Neural crest cell (in vitro differentiated cells): Measurements from ENCODE around the gene CCDC14. TPM values are rescaled to one million over a fixed set of nuclear protein-coding genes. Genes with fewer than 3 reads are reported as not detected.

Experiments used
- DNase-seq: peaks from one replicate; pipeline ENCODE4 v3.0.0; 2021; ENCODE audit warnings: low read depth, mixed read lengths, low spot score
- H3K27ac Mint-ChIP-seq: one replicate; pipeline ENCODE4 v1.8.0; 2021; ENCODE audit warnings: mild to moderate bottlenecking, mixed read lengths; ENCODE audit not compliant: unreplicated experiment
- H3K27me3 Mint-ChIP-seq: 2 replicates; pipeline ENCODE4 v1.8.0; 2021; ENCODE audit warnings: low read depth, mild to moderate bottlenecking, mixed read lengths
- H3K36me3 Mint-ChIP-seq: 2 replicates; pipeline ENCODE4 v1.8.0; 2021; ENCODE audit warnings: low read depth, mild to moderate bottlenecking, mixed read lengths
- H3K4me1 Mint-ChIP-seq: 2 replicates; pipeline ENCODE4 v1.8.0; 2021; ENCODE audit warnings: mixed read lengths
- H3K4me3 Mint-ChIP-seq: one replicate; pipeline ENCODE4 v1.8.0; 2021; ENCODE audit warnings: mild to moderate bottlenecking, mixed read lengths
- H3K9me3 Mint-ChIP-seq: 2 replicates; pipeline ENCODE4 v1.8.0; 2021; ENCODE audit warnings: mixed read lengths
- CTCF ChIP-seq: fragments of 200-600 bp; sonication (generic); conservative IDR thresholded peaks from 2 replicates; pipeline ENCODE4 v1.5.0; 2021; ENCODE audit warnings: antibody characterized with exemption, mild to moderate bottlenecking
- total RNA-seq: library from RNA; stranded (reverse); gene quantifications from 2 replicates; pipeline ENCODE4 v1.2.1, GENCODE V29; 2021

The CCDC14 gene
- total RNA-seq, 1 donor from 2014 or later, result 117 TPM

DNA sequence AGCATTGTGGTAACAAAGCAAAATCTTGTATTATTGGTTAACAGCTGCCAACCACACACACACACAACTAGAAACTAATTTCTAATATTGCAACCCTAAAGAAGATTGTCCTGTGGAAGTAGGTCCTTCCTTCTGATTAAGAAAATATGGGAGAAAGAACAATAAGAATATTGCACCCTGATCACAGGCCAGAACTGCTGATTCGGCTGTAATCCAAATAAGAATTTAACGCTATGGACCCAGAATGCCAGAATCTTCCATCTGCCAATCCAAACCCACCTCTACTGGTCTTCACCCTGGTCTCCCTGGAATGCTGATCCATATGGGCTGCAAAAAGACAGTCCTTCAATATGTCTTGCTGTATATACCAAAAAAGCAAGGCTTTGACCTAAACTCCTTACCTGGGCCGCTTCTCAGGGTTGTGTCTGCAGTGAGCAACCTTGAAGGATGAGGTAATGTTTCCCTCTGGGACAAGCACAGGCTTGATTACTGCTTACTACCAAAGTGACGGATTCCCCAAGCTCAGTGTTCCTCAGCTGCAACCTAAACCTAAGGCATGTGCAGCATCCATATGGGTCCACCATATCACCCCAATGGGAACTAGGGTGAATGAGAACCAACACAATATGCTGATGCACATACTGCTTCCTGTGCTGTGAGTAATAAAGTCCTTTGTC is 8.0 kb downstream of the CCDC14 start:
- Mint-ChIP-seq H3K9me3 (no peaks in the 10 kb centered on the region), H3K27ac (no peak overlapping the region), H3K4me1 (peaks cover 3% of the 10 kb centered on the region), H3K4me3 (no peak overlapping the region), H3K36me3 (peaks cover 24% of the 10 kb centered on the region), H3K27me3 (no peaks in the 10 kb centered on the region)
- DNase-seq, result no peak
- TF ChIP-seq CTCF, result no peak

DNA sequence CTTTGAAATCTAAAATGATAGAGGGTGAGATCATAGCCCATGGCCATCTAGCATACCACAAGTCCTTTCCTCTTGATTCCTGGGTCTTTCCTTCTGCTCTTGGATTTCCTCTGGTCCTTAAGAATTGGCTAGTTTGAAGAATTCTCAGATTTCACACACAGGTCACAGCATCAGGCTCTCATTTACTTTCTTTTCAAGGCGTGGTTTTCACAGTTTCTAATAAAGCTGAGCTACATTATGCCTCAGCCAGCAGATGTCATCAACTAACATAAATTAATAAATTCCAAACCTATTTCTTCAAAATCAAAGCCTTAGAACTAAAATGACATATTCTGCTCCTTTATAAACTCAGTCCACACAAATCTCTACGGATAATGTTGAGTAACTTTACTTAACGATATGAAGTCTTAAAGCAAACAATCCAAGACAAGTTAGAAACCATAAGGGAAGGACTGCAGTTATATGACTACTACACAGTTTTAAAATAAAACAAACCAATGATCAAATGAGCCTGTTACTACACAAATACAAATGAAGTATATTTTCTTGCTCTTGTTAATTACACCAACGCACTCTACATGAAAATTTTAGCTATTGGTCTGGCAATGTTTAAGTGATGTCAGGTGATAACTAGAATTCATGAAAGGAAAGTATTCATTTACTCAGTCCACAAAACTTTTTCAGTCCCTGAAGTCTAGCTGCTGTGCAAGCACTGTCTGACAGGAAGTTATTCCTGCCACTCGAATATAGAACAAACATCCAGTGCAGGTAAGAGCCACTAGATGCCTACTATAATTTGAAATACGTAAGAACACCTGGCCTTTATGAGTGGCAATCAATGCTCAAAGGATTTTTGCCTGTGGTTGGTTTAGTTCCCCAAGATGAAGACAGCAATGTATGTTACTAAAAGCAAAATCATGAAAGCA is 9.2 kb downstream of the CCDC14 start:
- Mint-ChIP-seq H3K27me3 (no peaks in the 10 kb centered on the region), H3K9me3 (no peaks in the 10 kb centered on the region), H3K4me1 (no peaks in the 10 kb centered on the region), H3K27ac (no peak overlapping the region), H3K36me3 (peaks cover 25% of the 10 kb centered on the region), H3K4me3 (no peak overlapping the region)
- DNase-seq, result no peak
- no peak for TF ChIP-seq CTCF

- DNase-seq, result no peak
- Mint-ChIP-seq H3K27ac (no peak overlapping the region), H3K4me1 (no peaks in the 10 kb centered on the region), H3K27me3 (no peaks in the 10 kb centered on the region), H3K36me3 (peaks cover 24% of the 10 kb centered on the region), H3K4me3 (no peak overlapping the region), H3K9me3 (no peaks in the 10 kb centered on the region)
- no peak for TF ChIP-seq CTCF
Measured at GRCh38 chr3:123949641-123950040, 11.4 kb downstream of the CCDC14 start.

DNA sequence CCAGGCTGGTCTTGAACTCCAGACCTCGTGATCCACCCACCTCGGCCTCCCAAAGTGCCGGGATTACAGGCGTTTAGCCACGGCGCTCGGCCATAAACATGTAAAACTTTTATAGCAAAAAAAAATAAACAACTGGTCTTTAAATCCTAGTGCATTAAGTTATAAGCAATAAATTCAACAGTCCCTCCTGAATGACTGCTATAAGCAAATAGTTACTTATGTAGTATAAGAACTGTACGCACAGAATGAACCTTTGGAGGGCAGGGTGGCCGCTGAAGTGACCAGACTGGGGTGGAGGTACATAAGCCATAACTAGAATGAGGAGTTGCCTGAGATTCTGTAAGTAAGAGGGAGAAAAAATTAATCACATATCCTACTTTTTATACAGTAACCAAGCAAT is 12.6 kb downstream of the CCDC14 start:
- H3K27me3 Mint-ChIP-seq, result no peaks in the 10 kb centered on the region
- H3K4me1 Mint-ChIP-seq, result no peaks in the 10 kb centered on the region
- no peak overlapping the region for H3K27ac Mint-ChIP-seq
- H3K9me3 Mint-ChIP-seq, result no peaks in the 10 kb centered on the region
- H3K4me3 Mint-ChIP-seq, result no peak overlapping the region
- TF ChIP-seq CTCF, result no peak
- H3K36me3 Mint-ChIP-seq, result peaks cover 29% of the 10 kb centered on the region
- DNase-seq, result no peak

DNA sequence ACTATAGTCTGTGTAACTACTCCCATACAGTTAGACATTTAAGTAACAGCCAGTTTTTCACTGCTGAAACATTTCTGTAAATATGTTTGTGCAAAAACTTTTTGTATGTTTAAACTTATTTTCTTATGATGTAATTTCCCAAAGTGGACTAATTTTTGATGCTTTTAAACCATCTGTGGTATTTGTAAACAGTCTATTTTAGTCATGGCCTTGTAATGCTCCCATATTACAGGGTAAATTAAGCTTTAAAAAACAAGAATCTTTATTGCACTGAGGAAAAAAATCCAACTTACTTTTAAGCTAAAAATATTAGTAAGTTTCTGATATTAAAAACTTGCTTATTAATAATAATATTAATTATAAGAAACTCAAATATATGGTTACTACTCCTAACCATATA is 13.5 kb downstream of the CCDC14 start:
- Mint-ChIP-seq H3K27me3 (no peaks in the 10 kb centered on the region), H3K27ac (no peak overlapping the region), H3K4me1 (no peaks in the 10 kb centered on the region), H3K36me3 (peaks cover 27% of the 10 kb centered on the region), H3K9me3 (no peaks in the 10 kb centered on the region), H3K4me3 (no peak overlapping the region)
- no peak for TF ChIP-seq CTCF
- no peak for DNase-seq
